Stomach (tissue), 4 donors: Measurements from ENCODE around the gene TEPSIN.

Experiments used
- CTCF ChIP-seq, 7 experiments: fragments of 450-650 bp in 4 of 7; fragments of 200-600 bp in 3 of 7; sonication (generic) in 3 of 7; IDR thresholded peaks; one replicate each; pipeline ENCODE4 v1.5.1; 2016 to 2019; ENCODE audit warnings: antibody characterized with exemption in 7 of 7, control low read depth in 2 of 7, mild to moderate bottlenecking in 1 of 7
- EP300 ChIP-seq: sonication (generic); formaldehyde crosslinking; IDR thresholded peaks from one replicate; pipeline ENCODE4 v1.6.1; 2017; ENCODE audit warnings: antibody characterized with exemption
- POLR2AphosphoS5 ChIP-seq, 3 donors: sonication (generic); formaldehyde crosslinking; IDR thresholded peaks; one replicate each; pipeline ENCODE4 v1.6.1; 2016; ENCODE audit warnings: antibody characterized with exemption in 3 of 3

- TF ChIP-seq CTCF (IDR thresholded peaks at IDR 0.05) (no peak), EP300 (no peak), POLR2AphosphoS5 (IDR thresholded peaks at IDR 0.05) (no peak)
Observed at GRCh38 chr17:81228834-81229665, 9.8 kb downstream of the TEPSIN start.
